ENCODE data around the gene SLC7A6OS. TPM values are rescaled to one million over a fixed set of nuclear protein-coding genes. Genes with fewer than 3 reads are reported as not detected.

Gene SLC7A6OS
- total RNA-seq, 1 donor from 2014 or later = 42.0 TPM

GRCh38 chr16:68299571-68300453 is 10.9 kb downstream of the SLC7A6OS start:
- ATAC-seq (ENCODE audit: low read depth) (no peak), DNase-seq (no peak)
- peaks cover 93% of the 10 kb centered on the region for H3K36me3 Mint-ChIP-seq (ENCODE audit: low read depth)
- H3K4me1 Mint-ChIP-seq = no peaks in the 10 kb centered on the region
- no peak overlapping the region for H3K27ac Mint-ChIP-seq
- ChIA-PET CTCF (interaction anchor here (0.8 to 1.8 kb wide), 4 partner anchors 16 to 38 kb away, joined by 3 to 6 read pairs (median 5); partner anchors contain the start of gene SLC7A6), POLR2A (interaction anchor here (0.6 to 1.7 kb wide), 3 partner anchors 11 to 1272 kb away, joined by 5 to 10 read pairs (median 9); partner anchors contain the start of genes PRMT7 and SLC7A6OS)
- no peaks in the 10 kb centered on the region for H3K27me3 Mint-ChIP-seq
- H3K9me3 Mint-ChIP-seq = no peaks in the 10 kb centered on the region
- intact Hi-C loops (cut with micrococcal nuclease) = no loop called here
- H3K4me3 Mint-ChIP-seq = no peak overlapping the region
- no peak for TF ChIP-seq CTCF (IDR thresholded peaks at IDR 0.05)

- TF ChIP-seq CTCF (IDR thresholded peaks at IDR 0.05) = no peak
- Mint-ChIP-seq H3K27ac (no peak overlapping the region), H3K27me3 (no peaks in the 10 kb centered on the region), H3K36me3 (ENCODE audit: low read depth) (peaks cover 96% of the 10 kb centered on the region), H3K9me3 (no peaks in the 10 kb centered on the region), H3K4me3 (no peak overlapping the region), H3K4me1 (no peaks in the 10 kb centered on the region)
- ChIA-PET CTCF (interaction anchor here (1.3 kb wide), 1 partner anchor 15 kb away, joined by 4 read pairs; no protein-coding TSS in a partner anchor), POLR2A (interaction anchor here (1.2 kb wide), 1 partner anchor 12 kb away, joined by 9 read pairs; the partner anchor contains the start of genes PRMT7 and SLC7A6OS)
- DNase-seq (no peak), ATAC-seq (ENCODE audit: low read depth) (no peak)
- intact Hi-C loops (cut with micrococcal nuclease) = no loop called here
Observed at GRCh38 chr16:68298907-68299561, 11.7 kb downstream of the SLC7A6OS start.

GRCh38 chr16:68298312-68298711 is 12.4 kb downstream of the SLC7A6OS start:
- H3K4me3 Mint-ChIP-seq = no peak overlapping the region
- H3K4me1 Mint-ChIP-seq = no peaks in the 10 kb centered on the region
- intact Hi-C loops (cut with micrococcal nuclease) = no loop called here
- TF ChIP-seq CTCF (IDR thresholded peaks at IDR 0.05) = no peak
- no peak overlapping the region for H3K27ac Mint-ChIP-seq
- DNase-seq = no peak
- H3K9me3 Mint-ChIP-seq = no peaks in the 10 kb centered on the region
- ATAC-seq (ENCODE audit: low read depth) = no peak
- CTCF ChIA-PET = interaction anchor here (1.2 kb wide), 1 partner anchor 35 kb away, joined by 3 read pairs; no protein-coding TSS in a partner anchor
- no peaks in the 10 kb centered on the region for H3K27me3 Mint-ChIP-seq
- H3K36me3 Mint-ChIP-seq (ENCODE audit: low read depth) = peaks cover 95% of the 10 kb centered on the region
- POLR2A ChIA-PET = no interaction called here

GRCh38 chr16:68297908-68298307 is 12.8 kb downstream of the SLC7A6OS start:
- ATAC-seq (ENCODE audit: low read depth) (no peak), DNase-seq (no peak)
- Mint-ChIP-seq H3K36me3 (ENCODE audit: low read depth) (peaks cover 95% of the 10 kb centered on the region), H3K27me3 (no peaks in the 10 kb centered on the region), H3K9me3 (no peaks in the 10 kb centered on the region), H3K4me1 (no peaks in the 10 kb centered on the region), H3K4me3 (no peak overlapping the region), H3K27ac (no peak overlapping the region)
- CTCF ChIA-PET = interaction anchor here (1.2 kb wide), 1 partner anchor 34 kb away, joined by 3 read pairs; no protein-coding TSS in a partner anchor
- TF ChIP-seq CTCF (IDR thresholded peaks at IDR 0.05) = no peak
- intact Hi-C loops (cut with micrococcal nuclease) = no loop called here
- POLR2A ChIA-PET = no interaction called here

- CTCF ChIA-PET = interaction anchor here (0.8 to 1.8 kb wide), 2 partner anchors 33 to 35 kb away, joined by 4 to 6 read pairs; partner anchors contain the start of gene SLC7A6
- peaks cover 6% of the 10 kb centered on the region for H3K4me1 Mint-ChIP-seq
- DNase-seq = no peak
- no peaks in the 10 kb centered on the region for H3K9me3 Mint-ChIP-seq
- no peak overlapping the region for H3K27ac Mint-ChIP-seq
- H3K4me3 Mint-ChIP-seq = no peak overlapping the region
- no peak for TF ChIP-seq CTCF (IDR thresholded peaks at IDR 0.05)
- H3K27me3 Mint-ChIP-seq = no peaks in the 10 kb centered on the region
- H3K36me3 Mint-ChIP-seq (ENCODE audit: low read depth) = peaks cover 93% of the 10 kb centered on the region
- intact Hi-C loops (cut with micrococcal nuclease) = no loop called here
- POLR2A ChIA-PET = no interaction called here
- ATAC-seq (ENCODE audit: low read depth) = no peak
Observed at GRCh38 chr16:68296693-68297092, 14.1 kb downstream of the SLC7A6OS start.
